ENCODE results near the gene SEMA5A.
A peak's percentile ranks its signal among the peaks of the same experiment; 100 is the strongest.

SEMA5A gene

GRCh38 chr5:9126490-9126889, 419.4 kb downstream of the SEMA5A start:
- Mint-ChIP-seq H3K36me3 (no peaks in the 10 kb centered on the region), H3K4me3 (no peak overlapping the region), H3K27ac (no peak overlapping the region), H3K4me1 (no peaks in the 10 kb centered on the region), H3K27me3 (peaks cover 0 to 10% of the 10 kb centered on the region in 2 donors), H3K9me3 (peaks cover 6 to 14% of the 10 kb centered on the region in 2 donors)
- DNase-seq = no peak
- no peak for ATAC-seq (replicated peaks)

- ATAC-seq (replicated peaks) = peak; percentile 21 to 27
- DNase-seq = no peak
- H3K36me3 Mint-ChIP-seq = no peaks in the 10 kb centered on the region
- no peak overlapping the region for H3K4me3 Mint-ChIP-seq
- peaks cover 4 to 11% of the 10 kb centered on the region in 2 donors for H3K9me3 Mint-ChIP-seq
- H3K27ac Mint-ChIP-seq = peak overlapping the region; percentile 52
- no peaks in the 10 kb centered on the region for H3K4me1 Mint-ChIP-seq
- H3K27me3 Mint-ChIP-seq = peaks cover 0 to 10% of the 10 kb centered on the region in 2 donors
These were observed 420.0 kb downstream of the SEMA5A start for GRCh38 chr5:9125852-9126251.

GRCh38 chr5:9124838-9125237, 421.0 kb downstream of the SEMA5A start:
- Mint-ChIP-seq H3K4me3 (no peak overlapping the region), H3K36me3 (no peaks in the 10 kb centered on the region), H3K27ac (no peak overlapping the region), H3K27me3 (peaks cover 0 to 10% of the 10 kb centered on the region in 2 donors), H3K4me1 (no peaks in the 10 kb centered on the region), H3K9me3 (peaks cover 4 to 11% of the 10 kb centered on the region in 2 donors)
- no peak for ATAC-seq (replicated peaks)
- no peak for DNase-seq

- Mint-ChIP-seq H3K4me1 (no peaks in the 10 kb centered on the region), H3K27me3 (peaks cover 0 to 10% of the 10 kb centered on the region in 2 donors), H3K4me3 (no peak overlapping the region), H3K9me3 (peaks cover 4 to 11% of the 10 kb centered on the region in 2 donors), H3K27ac (no peak overlapping the region), H3K36me3 (no peaks in the 10 kb centered on the region)
- DNase-seq (no peak), ATAC-seq (replicated peaks) (no peak)
These were observed 421.8 kb downstream of the SEMA5A start for GRCh38 chr5:9124071-9124470.

- no peak overlapping the region for H3K27ac Mint-ChIP-seq
- H3K9me3 Mint-ChIP-seq = peaks cover 5 to 11% of the 10 kb centered on the region in 2 donors
- no peaks in the 10 kb centered on the region for H3K4me1 Mint-ChIP-seq
- ATAC-seq (replicated peaks) (no peak), DNase-seq (no peak)
- H3K27me3 Mint-ChIP-seq = peaks cover 0 to 10% of the 10 kb centered on the region in 2 donors
- H3K36me3 Mint-ChIP-seq = no peaks in the 10 kb centered on the region
- H3K4me3 Mint-ChIP-seq = no peak overlapping the region
These were observed 423.3 kb downstream of the SEMA5A start for GRCh38 chr5:9122528-9122927.

GRCh38 chr5:9121597-9121996, 424.3 kb downstream of the SEMA5A start:
- ATAC-seq (replicated peaks) = no peak

GRCh38 chr5:9118852-9119251, 427.0 kb downstream of the SEMA5A start:
- ATAC-seq (replicated peaks) = no peak
- no peaks in the 10 kb centered on the region for H3K4me1 Mint-ChIP-seq
- H3K4me3 Mint-ChIP-seq = no peak overlapping the region
- DNase-seq = no peak
- H3K9me3 Mint-ChIP-seq = peaks cover 6 to 10% of the 10 kb centered on the region in 2 donors
- H3K27me3 Mint-ChIP-seq = peaks cover 0 to 10% of the 10 kb centered on the region in 2 donors
- H3K36me3 Mint-ChIP-seq = no peaks in the 10 kb centered on the region
- no peak overlapping the region for H3K27ac Mint-ChIP-seq

More at GRCh38 chr5:9121597-9121996, 424.3 kb downstream of the SEMA5A start:
- H3K4me1 Mint-ChIP-seq = no peaks in the 10 kb centered on the region
- H3K4me3 Mint-ChIP-seq = no peak overlapping the region
- H3K36me3 Mint-ChIP-seq = no peaks in the 10 kb centered on the region
- peaks cover 5 to 11% of the 10 kb centered on the region in 2 donors for H3K9me3 Mint-ChIP-seq
- H3K27ac Mint-ChIP-seq = no peak overlapping the region
- peaks cover 0 to 10% of the 10 kb centered on the region in 2 donors for H3K27me3 Mint-ChIP-seq
- DNase-seq = no peak

- no peak overlapping the region for H3K27ac Mint-ChIP-seq
- no peak for ATAC-seq (replicated peaks)
- H3K4me3 Mint-ChIP-seq = no peak overlapping the region
- no peaks in the 10 kb centered on the region for H3K27me3 Mint-ChIP-seq
- no peaks in the 10 kb centered on the region for H3K4me1 Mint-ChIP-seq
- H3K9me3 Mint-ChIP-seq = peaks cover 3 to 11% of the 10 kb centered on the region in 2 donors
- no peak for DNase-seq
- H3K36me3 Mint-ChIP-seq = no peaks in the 10 kb centered on the region
These were observed 430.8 kb downstream of the SEMA5A start for GRCh38 chr5:9115093-9115492.

GRCh38 chr5:9112520-9113291, 433.2 kb downstream of the SEMA5A start:
- no peak overlapping the region for H3K4me3 Mint-ChIP-seq
- no peak for ATAC-seq (replicated peaks)
- H3K9me3 Mint-ChIP-seq = peaks cover 3 to 13% of the 10 kb centered on the region in 2 donors
- H3K4me1 Mint-ChIP-seq = no peaks in the 10 kb centered on the region
- DNase-seq = no peak
- no peaks in the 10 kb centered on the region for H3K36me3 Mint-ChIP-seq
- no peaks in the 10 kb centered on the region for H3K27me3 Mint-ChIP-seq
- H3K27ac Mint-ChIP-seq = no peak overlapping the region

GRCh38 chr5:9108162-9108561, 437.7 kb downstream of the SEMA5A start:
- H3K27me3 Mint-ChIP-seq = no peaks in the 10 kb centered on the region
- H3K27ac Mint-ChIP-seq = no peak overlapping the region
- H3K4me3 Mint-ChIP-seq = no peak overlapping the region
- ATAC-seq (replicated peaks) (no peak), DNase-seq (no peak)
- H3K36me3 Mint-ChIP-seq = no peaks in the 10 kb centered on the region
- peaks cover 0 to 3% of the 10 kb centered on the region in 2 donors for H3K9me3 Mint-ChIP-seq
- no peaks in the 10 kb centered on the region for H3K4me1 Mint-ChIP-seq

- peaks cover 0 to 3% of the 10 kb centered on the region in 2 donors for H3K9me3 Mint-ChIP-seq
- no peak overlapping the region for H3K4me3 Mint-ChIP-seq
- H3K27ac Mint-ChIP-seq = no peak overlapping the region
- H3K4me1 Mint-ChIP-seq = no peaks in the 10 kb centered on the region
- DNase-seq (no peak), ATAC-seq (replicated peaks) (no peak)
- no peaks in the 10 kb centered on the region for H3K36me3 Mint-ChIP-seq
- no peaks in the 10 kb centered on the region for H3K27me3 Mint-ChIP-seq
These were observed 440.0 kb downstream of the SEMA5A start for GRCh38 chr5:9105851-9106250.

- Mint-ChIP-seq H3K9me3 (peaks cover 0 to under 1% of the 10 kb centered on the region in 2 donors), H3K27me3 (no peaks in the 10 kb centered on the region), H3K4me1 (no peaks in the 10 kb centered on the region), H3K4me3 (no peak overlapping the region), H3K36me3 (no peaks in the 10 kb centered on the region), H3K27ac (no peak overlapping the region)
- DNase-seq (no peak), ATAC-seq (replicated peaks) (no peak)
These were observed 441.1 kb downstream of the SEMA5A start for GRCh38 chr5:9104571-9105339.

GRCh38 chr5:9103290-9103689, 442.6 kb downstream of the SEMA5A start:
- no peak for DNase-seq
- Mint-ChIP-seq H3K27ac (no peak overlapping the region), H3K4me1 (no peaks in the 10 kb centered on the region)

GRCh38 chr5:9099689-9100088, 446.2 kb downstream of the SEMA5A start:
- no peaks in the 10 kb centered on the region for H3K9me3 Mint-ChIP-seq
- no peaks in the 10 kb centered on the region for H3K36me3 Mint-ChIP-seq
- no peaks in the 10 kb centered on the region for H3K27me3 Mint-ChIP-seq
- ATAC-seq (replicated peaks) (no peak), DNase-seq (no peak)
- H3K4me1 Mint-ChIP-seq = no peaks in the 10 kb centered on the region
- no peak overlapping the region for H3K27ac Mint-ChIP-seq
- no peak overlapping the region for H3K4me3 Mint-ChIP-seq

More at GRCh38 chr5:9103290-9103689, 442.6 kb downstream of the SEMA5A start:
- Mint-ChIP-seq H3K4me3 (no peak overlapping the region), H3K9me3 (no peaks in the 10 kb centered on the region), H3K27me3 (no peaks in the 10 kb centered on the region), H3K36me3 (no peaks in the 10 kb centered on the region)
- no peak for ATAC-seq (replicated peaks)

GRCh38 chr5:9098990-9099389, 446.9 kb downstream of the SEMA5A start:
- H3K27ac Mint-ChIP-seq = no peak overlapping the region
- H3K27me3 Mint-ChIP-seq = no peaks in the 10 kb centered on the region
- DNase-seq (no peak), ATAC-seq (replicated peaks) (no peak)
- H3K9me3 Mint-ChIP-seq = peaks cover 0 to under 1% of the 10 kb centered on the region in 2 donors
- H3K4me1 Mint-ChIP-seq = no peaks in the 10 kb centered on the region
- no peaks in the 10 kb centered on the region for H3K36me3 Mint-ChIP-seq
- H3K4me3 Mint-ChIP-seq = no peak overlapping the region

Measured in stimulated activated naive B cell treated with anti-CD40 and anti-IgM and Interleukin-4, amounts not matched to agents 10 μg/mL and 1 μg/mL and 100 μg/mL, for 72 hours (primary cell).